HCT116 (cell line): Measurements from ENCODE around the gene SLC22A23. TPM values are rescaled to one million over a fixed set of nuclear protein-coding genes. Genes with fewer than 3 reads are reported as not detected.
A peak's percentile ranks its signal among the peaks of the same experiment; 100 is the strongest.

ENCODE experiments used
- ATAC-seq: fragments of 200-7000 bp; cut with Tn5 transposase; 2 replicates; pipeline ENCODE4 v1.9.1; 2020; ENCODE audit warnings: mild to moderate bottlenecking, moderate library complexity
- BruUV-seq: library from RNA; stranded (reverse); fragments of 400-500 nt; replicated peaks from 2 replicates; lab custom pipeline; 2021; lab: Mats Ljungman, UMichigan
- CTCF ChIA-PET: fragments of 300-600 bp; sonication (Branson Sonifier 250); formaldehyde crosslinking; loops from one replicate; lab custom pipeline; 2021; ENCODE audit warnings: antibody characterized with exemption; lab: Charles Lee
- POLR2A ChIA-PET: fragments of 300-600, 350-600 bp; sonication (Branson Sonifier 250); formaldehyde crosslinking; loops from one replicate; lab custom pipeline; 2021; ENCODE audit warnings: antibody characterized with exemption; lab: Charles Lee
- RAD21 ChIA-PET, 2 experiments: fragments of 300-600 bp; sonication (Branson Sonifier 250); formaldehyde crosslinking; loops; one replicate each; lab custom pipeline; 2023; ENCODE audit warnings: low total read pairs in 2 of 2; ENCODE audit not compliant: uncharacterized antibody in 2 of 2, unreplicated experiment in 2 of 2, low non-redundant PET in 1 of 2; lab: Charles Lee
- DNase-seq: peaks from one replicate; pipeline ENCODE4 v3.0.0-alpha.2; 2010; ENCODE audit warnings: low read depth, low spot score
- H2AFZ ChIP-seq: fragments of 200-600 bp; shearing (Covaris generic), sonication (generic); 2 replicates; pipeline ENCODE4 v1.6.1; 2017; ENCODE audit warnings: low read depth, mixed run types, mixed read lengths, antibody characterized with exemption, low read length; ENCODE audit not compliant: poor library complexity, severe bottlenecking
- H3K27ac ChIP-seq: 2 replicates; pipeline ENCODE4 v1.5.1; 2012; ENCODE audit warnings: low read depth, low read length
- H3K27me3 ChIP-seq: fragments of 200-600 bp; sonication (generic); 2 replicates; pipeline ENCODE4 v1.6.1; 2016; ENCODE audit warnings: mixed run types, low read length, mixed read lengths; ENCODE audit not compliant: insufficient read depth
- H3K36me3 ChIP-seq, 2 experiments: fragments of 200-500 bp in 1 of 2; fragments of 200-600 bp in 1 of 2; sonication (Bioruptor generic) in 1 of 2; sonication (generic) in 1 of 2; 2 replicates each; pipeline versions ENCODE4 v1.5.1 to v1.6.1; 2014 to 2016; ENCODE audit warnings: low read length in 2 of 2, inconsistent platforms in 1 of 2, mixed read lengths in 1 of 2, mixed run types in 1 of 2; ENCODE audit not compliant: insufficient read depth in 2 of 2, control insufficient read depth in 1 of 2
- H3K4me1 ChIP-seq, 2 experiments: fragments of 200-600 bp in 1 of 2; sonication (generic) in 1 of 2; 2 replicates each; pipeline versions ENCODE4 v1.5.1 to v1.6.1; 2012 to 2017; ENCODE audit warnings: low read length in 2 of 2, inconsistent platforms in 1 of 2, mild to moderate bottlenecking in 1 of 2, mixed read lengths in 1 of 2, mixed run types in 1 of 2, moderate library complexity in 1 of 2; ENCODE audit not compliant: insufficient read depth in 2 of 2, control insufficient read depth in 1 of 2
- H3K4me2 ChIP-seq: fragments of 200-600 bp; sonication (generic); 2 replicates; pipeline ENCODE4 v1.6.1; 2017; ENCODE audit warnings: mixed run types, low read length, mixed read lengths
- H3K4me3 ChIP-seq, 2 experiments: fragments of 200-600 bp in 1 of 2; sonication (generic) in 1 of 2; replicated peaks in 1 of 2; 2 replicates each; pipeline ENCODE4 v1.5.1; 2011 to 2016; ENCODE audit warnings: low read length in 2 of 2, control low read depth in 1 of 2, low read depth in 1 of 2, mild to moderate bottlenecking in 1 of 2, mixed read lengths in 1 of 2, mixed run types in 1 of 2
- H3K79me2 ChIP-seq: fragments of 200-600 bp; sonication (generic); 2 replicates; pipeline ENCODE4 v1.6.1; 2017; ENCODE audit warnings: mild to moderate bottlenecking, mixed run types, low read length, moderate library complexity, mixed read lengths; ENCODE audit not compliant: insufficient read depth
- H3K9ac ChIP-seq: fragments of 200-600 bp; sonication (generic); 2 replicates; pipeline ENCODE4 v1.6.1; 2016; ENCODE audit warnings: low read length, mixed read lengths
- H3K9me2 ChIP-seq: fragments of 200-600 bp; sonication (generic), shearing (Covaris generic); 2 replicates; pipeline ENCODE4 v1.6.1; 2017; ENCODE audit warnings: mixed run types, mild to moderate bottlenecking, moderate library complexity; ENCODE audit not compliant: insufficient read depth
- H3K9me3 ChIP-seq, 2 experiments: fragments of 200-500 bp in 1 of 2; fragments of 200-600 bp in 1 of 2; sonication (Bioruptor generic) in 1 of 2; sonication (generic) in 1 of 2; 2 replicates each; pipeline ENCODE4 v1.6.1; 2014 to 2017; ENCODE audit warnings: low read length in 2 of 2, mixed read lengths in 2 of 2, inconsistent platforms in 1 of 2, low read depth in 1 of 2, mild to moderate bottlenecking in 1 of 2, mixed run types in 1 of 2, moderate library complexity in 1 of 2; ENCODE audit not compliant: control insufficient read depth in 1 of 2, insufficient read depth in 1 of 2
- H4K20me1 ChIP-seq: fragments of 200-600 bp; sonication (generic), shearing (Covaris generic); 2 replicates; pipeline ENCODE4 v1.6.1; 2017; ENCODE audit warnings: mixed run types, mild to moderate bottlenecking, moderate library complexity; ENCODE audit not compliant: insufficient read depth
- POLR2A ChIP-seq: IDR thresholded peaks from 2 replicates; pipeline ENCODE4 v1.7.0; 2011; ENCODE audit warnings: borderline replicate concordance; ENCODE audit not compliant: insufficient read depth, insufficient read length; ENCODE audit errors: extremely low read depth
- POLR2AphosphoS5 ChIP-seq: IDR thresholded peaks from 2 replicates; pipeline ENCODE4 v1.6.1; 2011; ENCODE audit warnings: mild to moderate bottlenecking, low read depth, low read length, moderate library complexity
- RAD21 ChIP-seq: IDR thresholded peaks from 2 replicates; pipeline ENCODE4 v1.6.1; 2012; ENCODE audit warnings: low read depth, mild to moderate bottlenecking
- TCF7L2 ChIP-seq: IDR thresholded peaks from 2 replicates; pipeline ENCODE4 v1.7.0; 2011; ENCODE audit warnings: borderline replicate concordance, inconsistent platforms; ENCODE audit not compliant: insufficient read depth, insufficient read length; ENCODE audit errors: extremely low read depth
- YY1 ChIP-seq: IDR thresholded peaks from 2 replicates; pipeline ENCODE4 v1.6.1; 2011; ENCODE audit warnings: low read length, low read depth, moderate library complexity, mild to moderate bottlenecking; ENCODE audit not compliant: insufficient replicate concordance; ENCODE audit errors: extremely low read depth
- ZFX ChIP-seq: fragments of 450-650 bp; IDR thresholded peaks from 2 replicates; pipeline ENCODE4 v1.6.1; 2017
- intact Hi-C: fragments of 100-400 bp; cut with micrococcal nuclease; formaldehyde crosslinking; loops from 2 replicates; pipeline ENCODE4 v1.10.0; 2022
- total RNA-seq: library from RNA; stranded (reverse); gene quantifications from one replicate; pipeline ENCODE4 v1.2.1, GENCODE V29; 2021; ENCODE audit not compliant: unreplicated experiment
- TF ChIP-seq, protein P1 (sequence below): IDR thresholded peaks from 2 replicates; pipeline ENCODE4 v1.6.1; 2012; ENCODE audit warnings: low read depth
- TF ChIP-seq, protein P2 (sequence below), 3 experiments: fragments of 200-600 bp in 1 of 3; sonication (generic) in 1 of 3; IDR thresholded peaks in 2 of 3; conservative IDR thresholded peaks in 1 of 3; 2 replicates each; pipeline ENCODE4 v1.5.1; 2012 to 2017; ENCODE audit warnings: low read depth in 2 of 3, low read length in 2 of 3, antibody characterized with exemption in 1 of 3, borderline replicate concordance in 1 of 3, control low read depth in 1 of 3, mild to moderate bottlenecking in 1 of 3, mixed read lengths in 1 of 3, mixed run types in 1 of 3, moderate library complexity in 1 of 3; ENCODE audit not compliant: insufficient read depth in 1 of 3

SLC22A23 gene
- total RNA-seq, 1 experiment from 2014 or later = 11.5 TPM

DNA sequence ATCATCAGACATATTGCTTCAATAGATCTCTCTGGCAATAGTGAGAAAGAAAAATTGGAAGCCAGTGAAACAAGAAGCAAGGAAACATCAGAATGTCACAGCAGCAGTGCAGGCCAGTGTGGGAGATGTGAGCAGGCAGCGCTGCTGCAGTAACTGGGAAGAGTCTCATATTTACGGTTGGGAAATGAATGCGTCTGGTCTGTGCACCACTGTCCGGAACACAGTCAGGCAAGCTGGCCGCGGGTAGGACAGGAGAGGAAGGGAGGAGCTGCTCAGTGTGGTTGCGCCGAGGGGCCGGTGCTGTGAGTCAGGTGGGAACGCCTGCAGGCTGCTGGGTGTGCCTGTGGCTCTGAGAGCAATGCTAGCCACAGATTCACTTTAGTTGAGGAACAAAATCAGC, 204.5 kb downstream of the SLC22A23 start:
- H3K4me2 ChIP-seq = peak overlapping the region; percentile 51
- H3K27ac ChIP-seq = no peak overlapping the region
- H3K9me2 ChIP-seq = no peaks in the 10 kb centered on the region
- POLR2A ChIA-PET = interaction anchor here (1.2 to 2.0 kb wide), 2 partner anchors 95 to 126 kb away, joined by 4 to 14 read pairs; partner anchors contain the start of gene TUBB2A
- ATAC-seq (peak; percentile 73), DNase-seq (no peak)
- H3K79me2 ChIP-seq = no peaks in the 10 kb centered on the region
- H4K20me1 ChIP-seq = no peaks in the 10 kb centered on the region
- no peaks in the 10 kb centered on the region for H3K27me3 ChIP-seq
- RAD21 ChIA-PET = no interaction called here
- no TSS peak for BruUV-seq
- H3K4me3 ChIP-seq = peak overlapping the region in 1 of 2 experiments; percentile 12; a peak in 1 of 4 replicates
- H3K9me3 ChIP-seq = no peaks in the 10 kb centered on the region
- H3K36me3 ChIP-seq = no peaks in the 10 kb centered on the region
- H2AFZ ChIP-seq = no peak overlapping the region
- H3K9ac ChIP-seq = no peak overlapping the region
- H3K4me1 ChIP-seq = peaks cover 0 to 30% of the 10 kb centered on the region in 2 experiments; a peak in 2 of 4 replicates
- no peak for TF ChIP-seq POLR2A
- TF ChIP-seq RAD21 = no peak
- TF ChIP-seq, all 23 proteins: peak for 0
- intact Hi-C loops = loop anchor here (5.0 kb wide), 1 partner anchor 255 kb away; the partner anchor contains the start of gene NQO2
- CTCF ChIA-PET = interaction anchor here (1.0 to 2.6 kb wide), 8 partner anchors 8 to 514 kb away, joined by 3 to 16 read pairs (median 4); no protein-coding TSS in a partner anchor

DNA sequence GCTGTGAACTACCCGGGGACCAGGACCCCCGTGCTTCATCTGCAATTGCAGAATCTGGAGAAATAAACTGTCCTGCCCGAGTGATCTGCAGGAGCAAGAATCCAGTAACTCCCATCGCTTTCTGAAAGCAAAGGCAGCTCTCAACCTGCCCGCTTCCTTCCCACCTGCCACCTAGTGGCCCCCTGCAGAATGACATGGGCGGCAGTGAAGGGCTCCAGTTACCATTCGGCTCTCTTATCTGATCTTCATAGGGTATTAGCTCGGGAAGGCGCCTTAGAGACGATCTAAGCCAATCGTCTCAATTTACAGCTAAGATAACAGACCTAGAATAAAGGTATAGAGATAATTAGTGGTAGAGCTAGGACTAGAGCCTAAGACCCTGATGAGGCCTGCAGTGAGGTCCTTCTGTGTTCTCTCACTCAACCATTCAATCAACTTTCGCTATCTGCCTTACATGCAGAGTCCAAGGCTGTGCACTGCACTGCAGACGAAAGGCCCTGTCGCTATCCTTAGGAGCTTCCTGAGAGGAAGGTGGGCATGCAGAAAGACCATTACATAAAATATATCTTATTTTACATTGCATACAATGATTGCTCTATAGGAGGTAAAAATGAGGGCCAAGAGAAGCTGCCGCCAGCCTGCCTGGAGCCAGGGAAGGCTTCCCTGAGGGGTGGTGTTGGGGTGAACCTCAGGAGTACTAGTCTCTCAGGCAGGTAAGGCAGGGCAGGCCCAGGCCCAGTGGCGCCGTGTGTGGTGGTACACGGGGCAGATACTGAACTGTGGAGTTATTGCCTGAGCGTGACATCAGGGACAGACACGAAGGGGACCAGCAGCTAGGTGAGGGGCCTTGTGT, 205.2 kb downstream of the SLC22A23 start:
- ATAC-seq (peak; percentile 87), DNase-seq (peak; percentile 66)
- no TSS peak for BruUV-seq
- peak; percentile 88 for TF ChIP-seq RAD21
- TF ChIP-seq TCF7L2 = peak; percentile 74
- TF ChIP-seq, protein P1, sequence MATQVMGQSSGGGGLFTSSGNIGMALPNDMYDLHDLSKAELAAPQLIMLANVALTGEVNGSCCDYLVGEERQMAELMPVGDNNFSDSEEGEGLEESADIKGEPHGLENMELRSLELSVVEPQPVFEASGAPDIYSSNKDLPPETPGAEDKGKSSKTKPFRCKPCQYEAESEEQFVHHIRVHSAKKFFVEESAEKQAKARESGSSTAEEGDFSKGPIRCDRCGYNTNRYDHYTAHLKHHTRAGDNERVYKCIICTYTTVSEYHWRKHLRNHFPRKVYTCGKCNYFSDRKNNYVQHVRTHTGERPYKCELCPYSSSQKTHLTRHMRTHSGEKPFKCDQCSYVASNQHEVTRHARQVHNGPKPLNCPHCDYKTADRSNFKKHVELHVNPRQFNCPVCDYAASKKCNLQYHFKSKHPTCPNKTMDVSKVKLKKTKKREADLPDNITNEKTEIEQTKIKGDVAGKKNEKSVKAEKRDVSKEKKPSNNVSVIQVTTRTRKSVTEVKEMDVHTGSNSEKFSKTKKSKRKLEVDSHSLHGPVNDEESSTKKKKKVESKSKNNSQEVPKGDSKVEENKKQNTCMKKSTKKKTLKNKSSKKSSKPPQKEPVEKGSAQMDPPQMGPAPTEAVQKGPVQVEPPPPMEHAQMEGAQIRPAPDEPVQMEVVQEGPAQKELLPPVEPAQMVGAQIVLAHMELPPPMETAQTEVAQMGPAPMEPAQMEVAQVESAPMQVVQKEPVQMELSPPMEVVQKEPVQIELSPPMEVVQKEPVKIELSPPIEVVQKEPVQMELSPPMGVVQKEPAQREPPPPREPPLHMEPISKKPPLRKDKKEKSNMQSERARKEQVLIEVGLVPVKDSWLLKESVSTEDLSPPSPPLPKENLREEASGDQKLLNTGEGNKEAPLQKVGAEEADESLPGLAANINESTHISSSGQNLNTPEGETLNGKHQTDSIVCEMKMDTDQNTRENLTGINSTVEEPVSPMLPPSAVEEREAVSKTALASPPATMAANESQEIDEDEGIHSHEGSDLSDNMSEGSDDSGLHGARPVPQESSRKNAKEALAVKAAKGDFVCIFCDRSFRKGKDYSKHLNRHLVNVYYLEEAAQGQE = no peak
- TF ChIP-seq ZFX = no peak
- TF ChIP-seq, protein P2, sequence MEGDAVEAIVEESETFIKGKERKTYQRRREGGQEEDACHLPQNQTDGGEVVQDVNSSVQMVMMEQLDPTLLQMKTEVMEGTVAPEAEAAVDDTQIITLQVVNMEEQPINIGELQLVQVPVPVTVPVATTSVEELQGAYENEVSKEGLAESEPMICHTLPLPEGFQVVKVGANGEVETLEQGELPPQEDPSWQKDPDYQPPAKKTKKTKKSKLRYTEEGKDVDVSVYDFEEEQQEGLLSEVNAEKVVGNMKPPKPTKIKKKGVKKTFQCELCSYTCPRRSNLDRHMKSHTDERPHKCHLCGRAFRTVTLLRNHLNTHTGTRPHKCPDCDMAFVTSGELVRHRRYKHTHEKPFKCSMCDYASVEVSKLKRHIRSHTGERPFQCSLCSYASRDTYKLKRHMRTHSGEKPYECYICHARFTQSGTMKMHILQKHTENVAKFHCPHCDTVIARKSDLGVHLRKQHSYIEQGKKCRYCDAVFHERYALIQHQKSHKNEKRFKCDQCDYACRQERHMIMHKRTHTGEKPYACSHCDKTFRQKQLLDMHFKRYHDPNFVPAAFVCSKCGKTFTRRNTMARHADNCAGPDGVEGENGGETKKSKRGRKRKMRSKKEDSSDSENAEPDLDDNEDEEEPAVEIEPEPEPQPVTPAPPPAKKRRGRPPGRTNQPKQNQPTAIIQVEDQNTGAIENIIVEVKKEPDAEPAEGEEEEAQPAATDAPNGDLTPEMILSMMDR (IDR thresholded peaks at IDR 0.05 in 2 of 3, conservative IDR thresholded peaks at IDR 0.05 in 1 of 3; ENCODE audit: borderline replicate concordance in 1 of 3, insufficient read depth in 1 of 3, low read depth in 2 of 3, low read length in 2 of 3) = peak; percentile 94 to 97 (median 96)
- TF ChIP-seq POLR2AphosphoS5 = 0 out of 2 replicates have a peak, but pooled peaks have one; percentile 15
- peak; percentile 69 for TF ChIP-seq YY1
- Histone ChIP-seq H3K9me3 (no peaks in the 10 kb centered on the region), H3K9ac (no peak overlapping the region), H3K36me3 (no peaks in the 10 kb centered on the region), H4K20me1 (no peaks in the 10 kb centered on the region), H3K27me3 (no peaks in the 10 kb centered on the region), H3K9me2 (no peaks in the 10 kb centered on the region), H3K79me2 (no peaks in the 10 kb centered on the region), H2AFZ (peak overlapping the region; percentile 34), H3K4me3 (peak overlapping the region; percentile 12 to 18), H3K4me2 (peak overlapping the region; percentile 51), H3K27ac (no peak overlapping the region), H3K4me1 (peaks cover 0 to 33% of the 10 kb centered on the region in 2 experiments; a peak in 2 of 4 replicates)
- RAD21 ChIA-PET = interaction anchor here (0.7 to 1.2 kb wide), 3 partner anchors 44 to 126 kb away, joined by 3 to 4 read pairs (median 3); no protein-coding TSS in a partner anchor
- CTCF ChIA-PET = interaction anchor here (0.7 to 2.6 kb wide), 22 partner anchors 9 to 513 kb away, joined by 3 to 16 read pairs (median 4); partner anchors contain the start of genes RIPK1 and TUBB2A
- POLR2A ChIA-PET = interaction anchor here (1.2 to 2.0 kb wide), 2 partner anchors 95 to 125 kb away, joined by 4 to 14 read pairs; partner anchors contain the start of gene TUBB2A
- intact Hi-C loops = loop anchor here (1.0 to 5.0 kb wide), 4 partner anchors 42 to 254 kb away; partner anchors contain the start of genes NQO2 and TUBB2A
